Renal cortex interstitium (tissue), 11 donors: Measurements from ENCODE around the gene IFITM1. TPM values are rescaled to one million over a fixed set of nuclear protein-coding genes. Genes with fewer than 3 reads are reported as not detected.
"Not testable (repeated sequence)": the region's sequence is repeated elsewhere in the genome, so short reads cannot be mapped to it uniquely, and the experiment has no call there.

Source experiments
- DNase-seq, 11 donors: peaks; one replicate each; pipeline ENCODE4 v3.0.0-alpha.2; 2013; ENCODE audit warnings: low read depth in 9 of 11, low spot score in 4 of 11; ENCODE audit errors: extremely low read depth in 1 of 11
- polyA plus RNA-seq, 3 donors: library from polyadenylated mRNA; unstranded; fragments of 120-200 nt; gene quantifications; one replicate each; pipeline ENCODE4 v1.2.1, GENCODE V29; 2013; ENCODE audit not compliant: insufficient read length in 3 of 3

The IFITM1 gene
- polyA plus RNA-seq, 3 donors = 36.7 to 47.9 (median 42.5) TPM

GRCh38 chr11:316031-316701, 2.3 kb downstream of the IFITM1 start:
- no peak for DNase-seq

GRCh38 chr11:316891-317301, 3.1 kb downstream of the IFITM1 start:
- DNase-seq = no peak

DNA sequence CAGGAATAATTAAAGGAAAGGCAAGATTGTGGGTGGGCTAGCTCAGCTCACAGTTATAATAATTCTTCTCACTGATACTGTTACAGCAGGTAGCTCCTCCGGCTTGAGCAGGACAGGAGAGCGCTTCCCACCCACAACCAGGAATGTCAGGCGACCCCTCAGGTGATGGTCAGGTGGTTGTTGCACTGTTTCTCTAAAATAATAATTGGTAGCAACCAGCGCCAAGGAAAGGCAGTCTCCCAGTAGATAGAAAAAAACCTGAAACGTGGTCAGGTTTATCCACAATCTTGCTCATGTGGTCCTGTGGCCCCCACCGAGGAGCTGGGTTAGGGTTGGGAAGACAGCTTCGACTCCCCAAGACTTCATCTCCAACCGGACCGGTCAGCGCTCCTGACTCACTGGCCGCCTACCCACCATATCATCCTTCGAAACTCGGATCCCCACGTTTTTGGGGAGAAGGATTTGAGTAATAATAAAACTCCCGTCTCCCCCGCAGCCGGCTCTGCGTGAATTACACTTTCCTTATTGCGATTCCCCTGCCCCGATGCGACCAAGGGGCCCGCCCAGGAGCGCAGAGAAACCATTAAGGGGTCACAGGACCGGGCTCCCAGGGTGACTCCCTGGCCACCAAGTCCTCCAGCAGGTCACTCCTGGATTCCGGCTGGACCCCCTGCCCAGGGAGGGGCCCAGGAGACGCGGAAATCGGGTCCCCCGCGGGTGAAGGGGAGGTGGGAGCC, 4.0 kb downstream of the IFITM1 start:
- not testable (repeated sequence) for DNase-seq

DNA sequence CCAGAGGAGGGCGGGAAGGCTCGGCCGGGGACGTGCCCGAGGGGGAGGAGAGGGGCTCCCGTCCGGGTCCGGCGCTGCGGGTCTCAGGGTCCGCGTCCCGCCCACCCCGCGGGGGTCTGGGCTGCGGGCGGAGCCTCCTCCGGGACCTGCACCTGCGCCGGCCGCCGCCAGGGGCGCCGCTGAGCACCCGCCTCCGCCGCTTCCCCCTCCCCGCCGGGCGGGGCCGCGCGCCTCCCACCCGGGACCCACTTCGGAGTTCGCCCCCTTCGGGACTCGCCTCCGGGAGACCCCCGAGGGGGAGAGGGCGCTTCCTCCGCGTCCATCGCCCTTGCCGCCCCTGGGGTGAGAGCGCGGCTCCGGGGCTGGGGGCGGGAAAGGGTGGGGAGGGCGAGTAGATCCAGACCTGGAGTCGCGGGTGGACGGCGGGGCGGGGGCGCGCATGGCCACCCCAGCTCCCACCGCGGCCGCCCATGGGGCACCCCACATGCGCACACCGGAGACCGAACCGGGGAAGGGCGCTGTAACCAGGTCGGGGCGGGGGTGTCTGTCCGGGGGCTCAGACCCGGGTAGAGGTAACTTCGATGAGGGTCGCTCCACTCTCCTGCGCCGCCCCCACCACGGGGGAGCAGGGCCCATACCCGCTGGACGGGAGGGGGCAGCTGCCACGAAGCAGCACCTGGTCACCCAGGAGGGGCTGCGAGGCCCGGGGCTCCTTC, 4.7 kb downstream of the IFITM1 start:
- DNase-seq = not testable (repeated sequence)

DNA sequence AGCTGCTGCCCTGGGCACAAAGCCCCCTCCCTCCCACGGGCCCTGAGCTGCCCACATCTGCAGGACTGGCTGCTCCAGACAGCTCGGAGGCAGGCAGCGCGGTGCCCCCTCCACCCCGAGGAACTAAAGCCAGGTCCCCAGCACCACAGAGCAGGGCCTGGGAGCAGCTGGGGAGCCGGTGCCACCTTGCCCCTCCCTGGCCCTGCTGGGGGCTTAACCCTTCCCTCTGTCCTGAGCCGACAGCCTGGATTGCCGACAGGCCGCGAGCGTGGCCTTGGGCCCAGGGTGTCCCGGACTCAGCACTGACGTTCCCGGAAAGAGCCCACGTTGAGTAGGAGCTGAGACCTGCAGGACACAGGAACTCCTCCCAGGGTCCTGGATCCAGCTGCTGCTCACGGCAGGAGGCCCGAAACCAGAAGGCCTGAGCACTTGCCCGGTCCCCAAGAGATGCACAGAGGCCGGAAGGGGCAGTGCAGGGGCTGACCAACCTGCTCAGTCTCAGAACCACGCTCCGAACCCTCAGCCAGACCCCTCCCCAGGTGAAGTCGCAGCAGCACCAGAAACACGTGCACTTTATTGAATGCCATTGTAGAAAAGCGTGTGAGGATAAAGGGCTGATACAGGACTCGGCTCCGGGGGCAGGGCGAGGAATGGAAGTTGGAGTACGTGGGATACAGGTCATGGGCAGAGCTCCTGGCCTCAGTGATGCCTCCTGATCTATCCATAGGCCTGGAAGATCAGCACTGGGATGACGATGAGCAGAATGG, 5.5 kb downstream of the IFITM1 start:
- DNase-seq = not testable (repeated sequence)

DNA sequence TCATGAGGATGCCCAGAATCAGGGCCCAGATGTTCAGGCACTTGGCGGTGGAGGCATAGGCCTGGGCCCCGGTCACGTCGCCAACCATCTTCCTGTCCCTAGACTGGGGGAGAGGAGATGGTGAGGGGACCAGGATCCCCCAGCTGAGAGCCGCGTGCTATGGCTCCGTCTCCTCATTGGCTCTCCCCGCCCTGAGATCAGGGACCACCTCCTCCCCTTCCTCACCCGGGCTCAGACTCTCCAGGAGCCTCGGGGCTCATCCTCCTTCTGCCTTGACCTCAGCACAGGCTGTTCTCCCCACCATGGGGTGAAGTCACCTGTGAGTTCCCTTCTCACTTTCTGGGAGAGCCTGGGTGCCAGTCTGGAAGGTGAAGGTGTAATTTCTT, 6.0 kb downstream of the IFITM1 start:
- DNase-seq = not testable (repeated sequence)

DNA sequence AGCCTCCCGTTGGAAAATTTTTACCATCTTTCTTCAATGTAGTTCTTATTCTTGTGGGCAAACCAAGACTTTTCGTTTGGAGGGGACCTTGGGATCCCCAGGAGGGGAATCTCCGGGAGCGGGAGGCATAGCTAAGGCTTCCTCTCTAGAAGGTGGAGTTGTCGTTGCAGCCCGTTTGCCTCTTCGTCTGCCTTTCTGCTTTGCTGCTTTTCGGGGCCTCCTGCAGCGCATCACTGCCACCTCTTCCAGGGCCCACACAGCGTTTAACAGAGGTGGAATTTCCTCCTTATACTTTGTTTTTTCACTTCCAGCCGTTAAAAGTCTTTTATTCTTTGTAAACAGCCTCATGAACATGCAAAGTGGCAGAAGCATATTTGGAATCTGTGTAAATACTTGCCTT, 10.3 kb downstream of the IFITM1 start:
- DNase-seq = no peak

DNA sequence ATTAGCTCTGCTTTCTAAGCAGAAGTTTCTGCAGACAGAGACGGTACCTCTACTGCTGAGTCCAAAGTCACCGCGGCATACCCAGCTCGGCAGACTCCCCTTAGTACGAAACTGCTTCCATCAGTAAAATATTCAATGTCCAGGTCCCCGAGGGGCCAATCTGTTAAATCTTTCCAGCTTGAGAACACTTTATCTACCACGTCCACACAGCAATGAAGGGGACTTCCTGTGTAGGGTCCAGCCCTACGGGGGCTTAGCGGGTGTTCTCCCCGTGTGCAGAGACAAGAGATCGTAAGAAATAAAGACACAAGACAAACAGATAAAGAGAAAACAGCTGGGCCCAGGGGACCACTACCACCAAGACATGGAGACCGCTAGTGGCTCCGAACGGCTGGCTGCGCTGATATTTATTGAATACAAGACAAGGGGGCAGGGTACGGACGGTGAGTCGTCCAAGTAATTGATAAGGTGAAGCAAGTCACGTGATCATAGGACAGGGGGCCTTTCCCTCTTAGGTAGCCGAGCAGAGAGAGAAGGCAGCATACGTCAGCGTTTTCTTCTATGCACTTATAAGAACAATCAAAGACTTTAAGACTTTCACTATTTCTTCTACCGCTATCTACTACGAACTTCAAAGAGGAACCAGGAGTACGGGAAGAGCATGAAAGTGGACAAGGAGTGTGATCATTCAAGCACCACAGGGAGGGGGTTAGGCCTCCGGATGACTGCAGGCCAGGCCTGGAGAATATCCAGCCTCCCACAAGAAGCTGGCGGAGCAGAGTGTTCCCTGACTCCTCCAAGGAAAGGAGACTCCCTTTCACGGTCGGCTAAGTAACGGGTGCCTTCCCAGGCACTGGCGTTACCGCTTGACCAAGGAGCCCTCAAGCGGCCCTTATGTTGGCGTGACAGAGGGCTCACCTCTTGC, 11.0 kb downstream of the IFITM1 start:
- not testable (repeated sequence) for DNase-seq

GRCh38 chr11:325796-326591, 12.2 kb downstream of the IFITM1 start:
- DNase-seq = no peak

DNA sequence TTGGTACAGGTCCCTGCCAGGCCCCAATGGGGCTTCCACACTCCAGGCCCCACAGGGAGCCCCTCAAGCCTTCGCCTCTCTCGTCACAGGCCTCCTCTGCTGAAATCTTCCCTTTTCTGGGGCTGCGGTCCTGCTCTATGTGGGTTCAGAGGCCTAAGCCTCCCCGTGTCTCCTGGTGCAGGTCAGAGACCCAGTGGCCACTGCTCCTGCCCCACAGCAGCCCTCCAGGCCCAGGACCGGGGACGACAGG, 12.7 kb downstream of the IFITM1 start:
- no peak for DNase-seq

DNA sequence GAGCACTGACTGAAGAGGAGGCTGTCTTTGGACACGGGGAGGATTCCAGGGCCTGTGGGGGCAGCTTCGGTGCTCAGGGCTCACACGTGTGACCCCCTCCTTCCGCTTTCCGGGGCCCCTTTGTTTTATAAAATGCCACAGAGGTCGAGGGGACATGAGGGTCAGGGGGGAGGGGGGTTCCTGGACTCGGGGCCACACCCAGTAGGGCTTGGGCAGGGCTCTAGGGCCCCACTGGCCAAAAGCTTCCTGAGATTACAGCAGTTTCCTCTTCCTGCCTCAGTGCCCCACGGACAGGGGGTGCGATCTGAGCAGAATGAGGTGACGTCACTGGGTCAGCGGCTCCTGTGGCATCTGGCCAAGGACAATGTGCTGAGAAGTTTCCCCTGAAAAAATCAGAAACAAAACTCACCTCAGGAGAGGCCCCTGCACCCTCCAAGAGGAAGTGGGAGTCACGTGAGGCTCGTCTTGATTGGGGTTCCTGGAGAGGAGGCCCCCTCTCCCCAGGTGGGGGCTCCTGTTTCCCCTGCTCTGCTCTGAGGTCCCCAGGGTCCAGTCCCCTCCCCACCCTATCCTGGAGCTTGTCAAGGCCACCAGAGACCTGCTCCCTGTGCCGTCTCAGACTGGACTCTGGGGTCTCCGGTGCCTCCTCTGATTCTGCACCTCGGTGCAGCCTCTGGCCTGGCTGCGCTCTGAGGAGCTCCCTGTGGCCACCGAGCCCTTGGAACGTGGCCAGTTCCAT, 13.2 kb downstream of the IFITM1 start:
- DNase-seq = no peak

- DNase-seq = no peak
Observed at GRCh38 chr11:327581-327923, 13.7 kb downstream of the IFITM1 start.

DNA sequence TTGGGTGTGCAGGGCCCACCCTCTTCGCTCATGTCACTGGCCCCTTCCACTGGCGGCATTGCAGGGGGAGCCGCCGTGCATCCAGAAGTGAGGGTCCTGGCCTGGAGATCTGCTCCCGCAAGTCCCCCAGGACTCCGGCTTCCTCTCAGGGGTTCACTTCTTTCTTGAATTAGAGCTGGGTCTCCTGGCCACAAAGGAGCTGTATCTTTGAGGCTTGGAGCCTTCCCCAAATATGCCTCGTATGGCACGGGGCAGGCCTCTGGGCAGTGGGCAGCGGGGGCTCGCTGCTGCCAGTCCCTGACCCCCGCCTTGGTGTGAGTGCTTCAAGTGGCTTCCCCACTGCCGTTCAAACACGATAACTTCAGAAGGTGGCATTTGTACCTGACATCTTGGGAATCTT, 14.2 kb downstream of the IFITM1 start:
- no peak for DNase-seq

DNA sequence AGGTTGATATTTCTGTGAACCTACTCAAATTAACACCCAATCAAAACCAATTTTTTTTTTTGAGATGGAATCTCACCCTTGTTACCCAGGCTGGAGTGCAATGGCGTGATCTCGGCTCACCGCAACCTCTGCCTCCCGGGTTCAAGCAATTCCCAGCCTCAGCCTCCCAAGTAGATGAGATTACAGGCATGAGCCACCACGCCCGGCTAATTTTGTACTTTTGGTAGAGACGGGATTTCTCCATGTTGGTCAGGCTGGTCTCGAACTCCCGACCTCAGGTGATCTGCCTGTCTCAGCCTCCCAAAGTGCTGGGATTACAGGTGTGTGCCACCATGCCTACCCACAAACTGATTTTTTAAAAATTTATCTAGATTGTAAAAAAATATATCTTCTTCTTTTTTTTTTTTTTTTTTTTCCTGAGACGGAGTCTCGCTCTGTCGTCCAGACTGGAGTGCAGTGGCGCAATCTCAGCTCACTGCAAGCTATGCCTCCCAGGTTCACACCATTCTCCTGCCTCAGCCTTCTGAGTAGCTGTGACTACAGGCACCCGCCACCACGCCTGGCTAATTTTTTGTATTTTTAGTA, 14.8 kb downstream of the IFITM1 start:
- not testable (repeated sequence) for DNase-seq

- DNase-seq = no peak
Observed at GRCh38 chr11:329886-330253, 16.0 kb downstream of the IFITM1 start.

DNA sequence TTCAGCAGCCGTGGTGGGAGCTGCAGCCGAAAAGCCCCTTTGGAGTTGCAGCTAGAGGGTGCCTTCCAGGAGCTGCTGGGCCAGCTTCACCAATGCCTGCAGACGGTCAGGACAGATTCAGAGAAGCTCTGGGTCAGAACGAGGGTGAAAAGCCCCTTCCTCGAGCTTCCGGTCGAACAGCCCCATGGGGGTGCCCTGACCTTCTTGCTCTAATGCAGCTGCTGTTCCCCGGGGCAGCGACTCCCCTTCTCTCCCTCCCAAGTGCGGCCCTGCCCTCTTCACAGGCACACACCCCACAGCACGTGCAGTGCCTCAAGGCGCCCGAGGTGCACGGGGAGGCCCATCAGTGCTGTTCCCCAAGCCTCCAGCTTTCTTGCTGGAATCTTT, 16.5 kb downstream of the IFITM1 start:
- no peak for DNase-seq

GRCh38 chr11:330694-331357, 17.0 kb downstream of the IFITM1 start:
- no peak for DNase-seq
